ENCODE data around the gene CRLF1.

CRLF1 gene, protein sequence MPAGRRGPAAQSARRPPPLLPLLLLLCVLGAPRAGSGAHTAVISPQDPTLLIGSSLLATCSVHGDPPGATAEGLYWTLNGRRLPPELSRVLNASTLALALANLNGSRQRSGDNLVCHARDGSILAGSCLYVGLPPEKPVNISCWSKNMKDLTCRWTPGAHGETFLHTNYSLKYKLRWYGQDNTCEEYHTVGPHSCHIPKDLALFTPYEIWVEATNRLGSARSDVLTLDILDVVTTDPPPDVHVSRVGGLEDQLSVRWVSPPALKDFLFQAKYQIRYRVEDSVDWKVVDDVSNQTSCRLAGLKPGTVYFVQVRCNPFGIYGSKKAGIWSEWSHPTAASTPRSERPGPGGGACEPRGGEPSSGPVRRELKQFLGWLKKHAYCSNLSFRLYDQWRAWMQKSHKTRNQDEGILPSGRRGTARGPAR

DNA sequence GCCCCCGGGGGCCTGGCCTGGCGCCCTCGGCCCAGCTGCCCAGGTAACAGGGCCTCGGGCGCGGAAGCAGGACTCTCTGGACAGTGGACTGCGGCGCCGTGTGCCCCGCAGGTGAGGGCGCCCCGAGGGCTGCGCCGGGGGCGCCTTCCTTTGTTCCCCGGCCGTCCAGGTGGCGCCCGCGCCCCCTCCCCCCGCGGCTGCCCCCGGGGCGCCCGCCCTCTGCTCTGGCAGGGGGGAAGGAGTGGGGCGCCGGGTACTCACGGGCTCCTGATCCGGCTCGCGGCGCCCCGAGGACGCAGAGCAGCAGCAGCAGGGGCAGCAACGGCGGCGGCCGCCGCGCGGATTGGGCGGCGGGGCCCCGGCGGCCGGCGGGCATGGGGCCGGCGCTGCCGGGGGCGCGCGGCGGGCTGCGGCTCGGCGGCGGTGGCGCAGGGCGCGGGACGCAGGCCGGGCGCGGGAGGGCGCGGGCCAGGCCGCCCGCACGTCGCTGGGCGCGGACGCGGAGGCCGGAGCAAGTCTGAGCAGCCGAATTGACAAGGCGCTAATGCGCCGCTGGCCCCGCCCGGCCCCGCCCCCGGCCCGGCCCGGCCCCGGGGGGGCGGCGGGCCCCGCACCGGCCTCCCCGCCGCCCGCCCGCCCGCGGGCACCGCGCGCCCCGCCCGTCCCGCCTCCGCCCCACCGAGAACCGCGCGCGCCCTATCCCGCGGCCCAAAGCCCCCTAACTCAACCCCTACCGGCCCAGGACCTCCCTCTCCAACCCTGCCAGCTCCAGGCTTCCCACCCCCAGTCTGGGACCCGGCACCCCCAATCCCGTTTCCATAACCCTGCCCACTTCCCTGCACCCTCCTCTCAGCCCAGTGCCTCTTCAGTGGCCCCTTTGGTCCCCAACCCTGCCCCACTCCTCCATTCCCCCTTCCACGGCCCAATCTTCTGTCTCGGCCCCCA lies at the start of gene CRLF1:
Gene CRLF1 (minus strand): TSS at position 519 of the 945 bp plus-strand sequence. CDS start 143 bp downstream, at position 376.
- DNase-seq (ENCODE audit: low read depth in 2 of 2): no peak

DNA sequence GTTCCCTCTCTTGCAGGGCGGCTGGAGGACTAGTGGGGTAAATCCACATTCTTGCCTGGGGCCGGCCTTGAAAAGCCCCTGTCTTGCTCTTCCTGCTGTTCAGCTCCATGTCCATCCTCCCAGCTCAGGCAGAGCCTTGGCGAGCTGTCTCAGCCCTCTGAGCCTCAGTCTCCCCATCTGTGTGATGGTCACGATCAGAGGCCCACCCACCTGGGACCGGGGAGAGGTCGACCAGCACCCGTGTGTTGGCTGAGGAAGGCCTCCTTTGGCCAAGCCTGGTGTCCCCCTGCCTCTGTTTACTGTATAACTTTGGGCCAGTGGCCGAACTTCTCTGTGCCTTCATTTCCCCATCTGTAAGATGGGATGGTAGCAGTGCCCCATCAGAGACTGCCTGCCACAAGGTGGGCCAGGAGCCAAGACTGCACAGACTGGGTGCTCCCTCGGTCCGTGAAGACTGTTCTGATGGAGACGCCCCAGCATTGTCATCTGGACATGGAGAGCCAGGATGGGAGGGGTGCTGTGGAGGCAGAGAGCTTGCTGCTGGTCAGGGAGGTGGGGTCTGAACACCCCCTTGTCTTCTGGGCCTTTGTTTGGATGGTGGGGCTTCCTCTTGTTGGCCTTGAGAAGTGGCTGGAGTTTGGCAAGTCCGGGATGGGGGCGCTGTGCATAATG lies 48.7 kb upstream of the CRLF1 start:
- DNase-seq (ENCODE audit: low read depth in 2 of 2): no peak

DNA sequence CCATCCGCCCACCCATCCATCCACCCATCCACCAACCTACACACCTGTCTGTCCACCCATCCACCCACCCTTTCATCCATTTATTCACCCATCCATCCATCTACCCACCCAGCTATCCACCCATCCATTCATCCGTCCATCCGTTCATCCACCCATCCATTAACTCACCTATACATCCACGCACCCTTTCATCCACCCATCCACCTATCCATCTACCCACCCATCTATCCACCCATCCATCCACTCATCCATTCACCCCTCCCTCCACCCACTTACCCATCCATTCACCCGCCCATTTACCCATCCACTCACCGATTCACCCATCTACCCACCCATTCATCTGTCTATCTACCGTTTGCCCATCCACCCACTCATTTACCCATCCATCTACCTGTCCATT lies 47.9 kb upstream of the CRLF1 start:
- DNase-seq (ENCODE audit: low read depth in 2 of 2): no peak

DNA sequence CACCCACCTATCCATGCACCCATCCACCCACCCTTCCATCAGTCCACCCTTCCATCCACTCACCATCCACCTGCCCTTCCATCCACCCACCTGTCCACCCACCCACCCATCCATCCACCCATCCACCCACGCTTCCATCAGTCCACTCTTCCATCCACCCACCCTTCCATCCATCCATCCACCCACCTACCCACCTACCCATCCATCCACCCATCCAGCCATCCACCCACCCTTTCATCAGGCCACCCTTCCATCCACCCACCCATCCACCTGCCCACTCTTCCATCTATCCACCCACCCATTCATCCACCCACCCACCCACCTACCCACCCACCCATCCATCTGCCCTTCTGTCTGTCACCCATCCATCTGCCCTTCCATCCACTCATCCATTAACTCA lies 47.3 kb upstream of the CRLF1 start:
- no peak for DNase-seq (ENCODE audit: low read depth in 2 of 2)

DNA sequence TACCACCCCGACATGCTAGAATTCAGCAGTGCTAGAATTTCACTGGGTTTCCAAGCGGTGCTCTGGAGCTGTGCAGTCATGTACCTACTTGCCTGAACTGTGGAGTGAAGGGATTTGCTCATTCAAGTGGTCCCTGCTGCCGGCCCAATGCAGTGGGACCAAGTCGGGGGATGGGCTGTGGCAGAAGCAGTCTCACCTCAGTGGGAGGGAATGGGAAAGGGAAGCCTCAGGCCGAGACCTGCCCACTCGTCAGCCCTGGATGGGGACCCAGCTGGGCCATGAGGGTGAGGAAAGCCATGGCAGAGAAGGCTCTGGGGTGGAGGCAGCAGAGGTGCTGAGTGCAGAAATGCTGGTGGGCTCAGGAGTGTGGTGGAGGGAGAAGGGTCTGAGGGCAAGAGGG lies 45.1 kb upstream of the CRLF1 start:
- no peak for DNase-seq (ENCODE audit: low read depth in 2 of 2)

DNA sequence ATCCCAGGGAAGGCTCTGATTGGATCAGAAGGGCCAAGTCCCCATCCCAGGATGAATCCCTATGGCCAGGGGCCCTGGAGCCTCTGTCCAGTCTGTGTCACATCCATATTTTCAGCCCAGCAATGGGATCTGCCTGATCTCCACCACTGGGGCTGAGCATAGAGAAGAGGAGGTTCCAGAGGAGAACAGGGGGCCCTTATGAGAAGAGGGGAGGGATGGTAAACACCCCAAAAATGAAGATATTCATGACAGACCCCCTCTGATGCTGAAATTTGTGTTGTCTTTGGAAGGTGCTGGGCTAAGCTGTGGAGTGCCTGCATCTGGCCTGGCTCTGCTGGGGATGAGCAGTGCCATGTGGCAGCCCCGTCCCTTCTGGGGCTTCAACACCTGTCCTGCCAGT lies 44.7 kb upstream of the CRLF1 start:
- DNase-seq (ENCODE audit: low read depth in 2 of 2): no peak

DNA sequence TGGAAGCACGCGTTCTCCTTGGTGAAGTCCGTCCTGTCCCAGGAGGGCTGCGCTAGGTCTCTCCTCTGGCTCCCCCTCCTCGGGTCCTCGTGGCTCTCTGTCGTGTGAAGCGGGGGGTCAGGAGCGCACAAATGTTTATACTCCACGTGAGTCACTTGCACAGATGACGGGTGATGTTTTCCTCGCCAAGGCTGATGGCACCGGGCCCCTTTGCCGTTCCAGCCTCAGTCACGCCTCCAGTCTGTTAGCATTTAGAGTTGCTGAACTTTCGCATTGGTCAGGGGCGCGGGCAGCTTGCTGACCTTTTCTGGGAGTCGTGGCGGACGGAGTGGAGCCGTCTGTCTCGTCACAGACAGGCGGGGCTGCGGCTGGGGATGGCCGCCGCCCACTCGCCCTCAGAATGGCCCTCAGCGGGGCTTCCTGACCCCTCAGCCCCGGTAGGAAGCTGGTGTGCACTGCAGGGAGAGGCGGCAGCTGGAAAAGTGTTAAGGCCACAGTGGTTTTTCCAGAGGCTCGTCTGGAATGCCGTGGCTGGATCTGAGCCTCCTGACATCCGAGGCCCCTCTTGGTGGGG lies 44.0 kb upstream of the CRLF1 start:
- DNase-seq (ENCODE audit: low read depth in 2 of 2): no peak

DNA sequence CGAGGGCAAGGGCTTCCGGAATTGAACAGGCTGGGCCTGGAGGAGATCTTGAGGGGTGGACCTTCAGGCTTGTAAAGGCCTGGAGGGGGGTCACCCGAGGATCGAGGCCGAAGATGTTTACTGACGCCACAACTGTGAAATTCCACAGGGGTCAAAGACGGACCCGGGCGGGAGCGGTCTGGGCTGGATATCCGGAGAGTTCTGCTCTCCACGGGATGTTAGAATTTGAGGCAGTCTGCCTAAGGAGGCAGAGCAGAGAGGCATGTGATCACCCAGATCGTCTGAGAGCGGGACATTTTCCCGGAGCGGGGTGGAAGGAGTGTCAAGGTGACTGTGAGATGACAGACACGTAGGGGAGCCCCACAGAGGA lies 43.4 kb upstream of the CRLF1 start:
- no peak for DNase-seq (ENCODE audit: low read depth in 2 of 2)

DNA sequence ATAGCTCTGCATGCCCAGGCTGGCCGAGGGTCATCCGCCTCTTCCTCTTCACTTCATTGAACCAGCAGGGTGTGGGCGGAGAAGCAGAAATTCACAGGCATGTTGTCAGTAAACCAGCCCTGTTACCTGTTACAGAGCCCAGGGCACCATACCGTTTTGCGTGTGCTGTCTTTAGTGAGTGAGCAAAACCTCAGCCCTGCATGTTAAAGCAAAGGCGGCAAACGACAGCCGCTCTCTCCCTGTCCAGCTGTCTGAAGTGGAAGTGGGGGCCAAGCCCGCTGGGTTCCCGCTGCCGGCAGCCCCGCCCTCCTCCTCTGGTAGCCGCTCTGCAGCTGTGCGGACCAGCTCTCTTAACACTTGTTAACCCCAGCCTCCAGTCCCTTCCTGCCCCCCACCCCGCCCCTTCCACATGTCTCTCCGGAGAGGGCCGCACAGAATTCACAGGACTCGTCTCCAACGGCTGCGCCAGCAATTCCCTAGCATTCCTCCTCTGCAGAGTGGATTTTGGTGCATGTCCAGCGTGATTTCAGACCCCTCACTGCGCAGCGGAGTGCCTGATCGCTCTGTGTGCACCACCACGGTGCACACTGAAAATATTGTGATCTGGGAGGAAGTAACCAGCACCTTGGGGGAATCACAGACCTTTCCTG lies 42.9 kb upstream of the CRLF1 start:
- no peak for DNase-seq (ENCODE audit: low read depth in 2 of 2)

DNA sequence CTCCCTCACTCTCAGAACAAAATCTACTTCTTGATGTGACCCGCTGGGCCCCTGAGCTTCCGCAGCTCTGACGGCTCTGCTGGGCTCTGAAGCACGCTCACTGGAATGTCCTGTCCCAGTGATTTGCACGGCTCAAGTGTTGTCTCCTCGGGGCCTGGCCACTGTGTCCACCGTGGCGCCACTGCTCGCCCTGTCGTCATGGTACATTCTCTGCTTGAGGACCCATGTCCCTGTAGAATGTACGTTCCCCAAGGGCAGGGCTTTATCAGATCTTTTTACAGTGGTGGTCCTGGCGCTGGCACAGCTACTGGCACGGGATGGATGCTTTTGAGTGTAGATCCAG lies 42.3 kb upstream of the CRLF1 start:
- DNase-seq (ENCODE audit: low read depth in 2 of 2): no peak

DNA sequence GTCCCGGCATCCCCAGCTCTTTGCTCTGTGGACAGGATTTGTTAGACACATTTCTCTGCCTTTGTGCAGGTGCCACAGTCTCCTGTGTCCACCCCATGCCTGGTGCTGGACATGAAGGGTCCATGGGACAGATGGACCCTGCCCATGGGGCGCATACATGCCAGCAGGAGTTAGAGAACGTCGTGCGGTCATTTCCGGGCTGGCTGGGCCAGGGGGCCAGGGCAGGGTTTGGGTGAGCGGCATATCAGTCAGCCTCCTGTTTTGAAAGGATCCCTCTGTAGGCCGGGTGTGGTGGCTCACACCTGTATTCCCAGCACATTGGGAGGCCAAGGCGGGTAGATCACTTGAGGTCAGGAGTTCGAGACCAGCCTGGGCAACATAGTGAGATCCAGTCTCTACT lies 41.2 kb upstream of the CRLF1 start:
- DNase-seq (ENCODE audit: low read depth in 2 of 2): no peak

DNA sequence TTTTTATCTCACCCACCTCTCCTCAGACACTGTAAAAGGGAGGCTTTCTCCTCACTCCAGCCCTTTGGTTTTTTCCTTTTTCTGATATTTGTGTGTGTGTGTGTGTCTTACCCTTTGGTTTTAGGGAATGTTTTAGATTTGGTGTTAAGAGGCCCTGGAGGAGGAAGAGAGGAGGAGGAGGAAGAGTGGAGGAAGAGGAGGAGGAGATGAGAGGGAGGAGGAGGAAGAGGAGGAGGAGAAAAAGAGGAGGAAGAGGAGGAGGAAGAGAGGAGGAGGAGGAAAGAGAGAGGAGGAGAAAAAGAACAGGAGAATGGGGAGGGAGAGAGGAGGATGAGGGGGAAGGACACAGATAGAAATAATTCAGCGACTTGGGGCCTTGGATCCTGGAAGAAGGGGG lies 40.8 kb upstream of the CRLF1 start:
- DNase-seq (ENCODE audit: low read depth in 2 of 2): no peak

DNA sequence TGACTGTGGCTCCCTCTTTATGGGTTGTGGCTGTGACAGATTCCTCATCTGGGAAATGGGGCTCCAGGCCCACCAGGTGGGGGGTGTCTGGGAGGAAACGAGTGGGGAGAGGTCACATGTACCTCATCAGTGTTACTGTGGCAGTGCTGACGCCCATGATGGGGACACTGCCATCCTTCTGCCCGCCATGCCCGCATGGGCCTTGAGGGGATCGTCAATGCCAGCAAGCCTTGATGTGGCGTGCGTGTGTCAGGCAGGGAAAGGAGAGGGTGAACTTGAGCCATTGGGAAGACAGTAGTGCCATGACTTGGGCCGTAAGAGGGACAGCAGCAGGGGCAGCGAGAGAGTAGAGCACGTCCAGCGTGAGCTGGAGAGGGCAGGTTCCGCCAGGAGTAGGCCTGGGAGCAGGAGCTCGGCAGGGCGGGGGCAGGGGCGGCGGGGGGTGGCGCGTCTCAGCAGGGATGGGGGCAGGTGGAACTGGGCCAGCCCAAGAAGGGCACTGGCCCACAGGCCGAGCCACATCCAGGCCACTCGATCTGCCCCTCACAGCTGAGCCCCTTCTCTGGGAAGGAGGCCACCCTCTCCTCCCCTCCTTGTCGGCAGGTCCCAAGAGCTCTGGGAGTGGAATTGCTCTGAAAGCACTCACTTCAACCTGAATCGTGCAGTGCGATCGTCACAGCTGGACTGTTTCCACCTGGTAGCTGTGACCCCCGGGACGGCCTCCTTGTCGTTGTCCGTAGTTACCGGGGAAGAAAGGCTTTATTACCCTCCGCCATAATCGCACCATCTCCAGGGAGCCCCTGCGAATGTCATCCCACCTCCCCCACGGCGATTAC lies 40.2 kb upstream of the CRLF1 start:
- DNase-seq (ENCODE audit: low read depth in 2 of 2): no peak

DNA sequence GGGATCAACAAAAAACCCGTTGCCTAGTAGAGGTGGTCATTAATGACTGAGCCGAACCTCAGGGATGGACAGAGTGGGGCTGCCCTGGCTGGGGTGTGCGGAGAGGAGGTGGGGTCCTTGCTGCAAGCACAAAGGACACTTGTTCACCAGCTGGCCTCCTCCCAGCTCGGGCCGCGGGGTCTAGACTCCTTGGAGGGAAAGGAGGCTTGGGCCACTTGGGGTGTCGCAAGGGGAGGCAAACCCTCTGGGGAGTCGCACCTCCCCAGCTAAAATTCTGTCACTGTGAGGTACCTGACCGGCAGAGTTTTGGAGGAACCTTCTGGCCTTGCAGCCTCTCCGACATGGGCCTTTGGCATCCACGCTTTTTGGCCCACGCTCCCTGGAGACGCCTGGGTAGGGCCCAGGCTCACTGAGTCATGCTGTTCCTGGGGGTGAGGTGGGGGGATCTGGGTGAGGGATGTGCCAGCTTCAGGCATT lies 38.5 kb upstream of the CRLF1 start:
- DNase-seq (ENCODE audit: low read depth in 2 of 2): no peak

DNA sequence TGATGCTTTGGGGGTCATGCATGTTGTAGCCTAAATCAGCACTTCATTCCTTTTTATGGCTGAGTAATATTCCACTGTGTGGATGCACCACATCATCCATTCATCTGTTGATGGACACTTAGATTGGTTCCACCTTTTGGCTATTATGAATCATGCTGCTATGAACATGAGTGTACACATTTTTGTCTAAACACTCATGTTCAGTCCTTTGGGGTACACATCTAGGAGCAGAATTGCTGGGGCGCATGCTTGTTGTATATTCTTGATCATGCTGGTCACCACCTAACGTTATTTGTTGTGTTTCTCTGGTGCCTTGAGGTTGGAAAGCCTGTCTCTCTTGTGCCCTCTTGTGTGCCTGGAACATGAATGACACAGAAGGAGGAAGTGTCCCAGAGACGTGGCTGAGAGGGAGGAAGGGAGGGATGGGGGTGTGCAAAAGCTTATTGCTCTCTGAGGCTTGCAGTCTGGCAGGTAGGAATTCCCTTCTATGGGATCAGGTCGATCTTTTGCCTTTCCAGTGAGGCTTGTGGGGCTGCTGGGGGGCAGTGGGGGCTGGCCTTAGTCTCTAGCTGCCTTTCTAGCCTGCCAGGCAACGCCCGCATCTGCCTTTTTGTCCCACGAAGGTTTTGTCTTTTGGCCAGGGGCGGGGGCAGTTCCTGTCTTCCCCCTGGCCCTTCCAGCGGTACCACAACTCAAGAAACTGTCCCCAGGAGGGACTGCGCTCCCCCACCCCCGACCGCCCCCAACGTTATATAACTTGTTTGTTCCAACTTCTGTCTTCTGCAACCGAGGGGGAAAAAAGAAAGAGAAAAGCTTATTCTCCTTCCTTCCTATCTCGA lies 37.8 kb upstream of the CRLF1 start:
- DNase-seq (ENCODE audit: low read depth in 2 of 2): no peak

DNA sequence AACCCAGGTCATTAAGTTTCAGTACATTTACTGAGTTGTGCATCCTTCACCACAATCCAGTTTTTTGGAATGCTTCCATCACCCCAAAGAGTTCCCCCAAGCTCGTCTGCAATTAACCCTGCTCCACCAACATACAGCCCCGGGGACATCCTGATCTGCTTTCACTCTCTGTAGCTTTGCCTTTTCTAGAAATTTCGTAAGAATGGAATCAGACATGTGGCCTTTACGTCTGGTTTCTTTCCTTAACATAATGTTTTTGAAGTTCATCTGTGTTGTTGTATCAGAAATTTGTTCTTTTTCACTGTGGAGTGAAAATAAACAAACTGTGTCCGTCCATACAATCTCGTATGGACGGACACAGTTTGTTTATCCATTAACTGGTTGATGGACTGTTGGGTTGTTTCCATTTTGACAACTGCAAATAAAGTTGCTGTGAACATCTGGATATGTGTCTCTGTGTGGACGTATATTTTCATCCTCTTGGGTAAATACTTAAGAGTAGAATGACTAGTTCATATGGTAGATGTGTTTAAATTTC lies 33.2 kb upstream of the CRLF1 start:
- DNase-seq (ENCODE audit: low read depth in 2 of 2): no peak

DNA sequence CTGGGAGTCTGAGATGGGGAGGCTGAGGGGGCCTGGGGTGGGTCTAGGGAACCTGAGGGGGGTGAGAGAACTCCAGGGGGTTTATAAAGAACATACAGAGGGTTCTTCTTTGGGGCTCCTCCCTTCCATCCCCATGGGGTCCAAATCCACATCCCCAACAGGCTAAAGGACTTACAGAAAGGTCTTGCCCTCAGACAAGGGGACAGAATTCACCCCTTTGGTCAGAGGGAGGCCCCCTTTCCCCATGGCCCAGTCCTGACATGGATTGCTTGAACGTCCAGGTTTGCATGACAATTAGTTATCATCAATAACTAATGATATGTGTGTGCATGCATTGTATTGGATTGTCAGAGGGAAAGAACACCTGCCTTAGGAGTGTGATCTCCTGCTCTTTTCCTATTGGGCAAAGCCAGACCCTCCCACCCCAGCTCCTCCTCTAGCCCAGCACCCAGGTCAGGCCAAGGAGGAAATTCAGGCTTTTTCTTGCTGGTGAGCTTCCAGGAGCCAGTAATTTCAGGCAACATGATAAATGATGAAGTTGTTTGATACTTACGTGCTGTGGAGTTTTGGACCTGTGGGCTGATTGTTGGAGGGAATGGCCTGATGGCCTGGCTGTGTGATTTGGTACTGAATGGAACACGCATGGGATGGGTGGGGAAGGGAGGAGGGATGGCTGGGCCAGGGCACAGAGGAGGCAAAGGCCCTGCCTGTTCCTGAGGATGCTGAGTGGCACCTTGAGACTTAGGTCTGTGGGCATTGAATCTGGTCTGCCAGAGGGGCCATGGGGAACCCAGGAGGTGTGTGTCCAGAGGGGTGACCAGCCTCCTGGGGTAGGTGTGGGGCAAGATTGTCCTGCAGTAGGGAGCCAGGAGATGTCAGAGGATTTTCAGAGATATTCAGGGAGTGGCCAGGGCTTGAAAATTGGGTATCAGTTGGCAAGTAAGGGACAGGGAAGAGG lies 31.4 kb upstream of the CRLF1 start:
- DNase-seq (ENCODE audit: low read depth in 2 of 2): no peak

DNA sequence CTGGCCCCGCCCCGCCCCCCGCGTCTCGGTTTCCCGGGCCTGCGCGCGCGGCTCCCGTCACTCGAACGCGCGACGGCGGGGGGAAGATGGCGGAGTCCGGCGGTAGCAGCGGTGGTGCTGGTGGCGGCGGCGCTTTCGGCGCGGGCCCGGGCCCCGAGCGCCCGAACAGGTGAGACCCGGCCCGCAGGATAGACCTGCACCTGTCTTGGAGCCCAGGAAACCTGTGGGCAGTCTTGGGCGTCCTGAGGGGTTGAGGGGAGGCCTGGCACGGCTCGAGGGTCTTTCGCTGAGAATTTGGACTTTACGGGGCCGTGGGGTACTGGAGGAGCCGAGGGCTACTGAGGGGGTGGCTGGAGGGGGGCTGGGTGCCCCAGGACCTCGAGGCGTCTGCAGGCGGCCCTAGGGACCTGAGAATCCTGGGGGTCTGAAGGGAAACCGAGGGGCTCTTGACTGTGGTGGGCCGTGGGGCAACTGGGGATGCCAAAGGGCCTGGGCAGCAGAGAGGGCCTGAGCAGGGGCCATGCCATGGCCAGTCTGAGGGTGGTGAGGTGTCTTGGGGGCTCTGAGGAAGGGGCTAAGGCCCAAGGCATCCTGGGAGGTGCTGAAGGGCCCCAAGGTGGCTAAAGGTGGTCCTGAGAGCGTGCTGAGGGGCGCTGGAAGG lies 30.5 kb upstream of the CRLF1 start, which contains the start of gene KLHL26:
Gene KLHL26 (plus strand): TSS at position 60 of the 661 bp plus-strand sequence. CDS start 27 bp downstream, at position 87.
- no peak for DNase-seq (ENCODE audit: low read depth in 2 of 2)

Data from activated CD4-positive, alpha-beta T cell treated with anti-CD3 and anti-CD28 coated beads for 24 hours (primary cell).